Measurements from ENCODE around the gene B4GALNT4. TPM values are rescaled to one million over a fixed set of nuclear protein-coding genes. Genes with fewer than 3 reads are reported as not detected.
"Not testable (repeated sequence)": the region's sequence is repeated elsewhere in the genome, so short reads cannot be mapped to it uniquely, and the experiment has no call there.

Gene B4GALNT4
- total RNA-seq, 4 donors from 2014 or later, result 1.8 to 39.7 (median 19.9) TPM

- peaks cover 0 to 4% of the 10 kb centered on the region in 2 donors for H3K27me3 ChIP-seq
- no peaks in the 10 kb centered on the region for H3K9me3 ChIP-seq
- intact Hi-C loops (cut with DNase I; ENCODE audit: low total_unique reads), result no loop called here
- no peak overlapping the region for H3K27ac ChIP-seq
- H3K4me1 ChIP-seq, result no peaks in the 10 kb centered on the region
- H3K36me3 ChIP-seq, result no peaks in the 10 kb centered on the region
- peak in 1 of 2 donors; percentile 14 for DNase-seq
- TF ChIP-seq CTCF (IDR thresholded peaks at IDR 0.05) (no peak), POLR2A (IDR thresholded peaks at IDR 0.05) (no peak)
- H3K4me3 ChIP-seq, result no peak overlapping the region
These were observed 6.5 kb upstream of the B4GALNT4 start for GRCh38 chr11:362642-363442.

DNA sequence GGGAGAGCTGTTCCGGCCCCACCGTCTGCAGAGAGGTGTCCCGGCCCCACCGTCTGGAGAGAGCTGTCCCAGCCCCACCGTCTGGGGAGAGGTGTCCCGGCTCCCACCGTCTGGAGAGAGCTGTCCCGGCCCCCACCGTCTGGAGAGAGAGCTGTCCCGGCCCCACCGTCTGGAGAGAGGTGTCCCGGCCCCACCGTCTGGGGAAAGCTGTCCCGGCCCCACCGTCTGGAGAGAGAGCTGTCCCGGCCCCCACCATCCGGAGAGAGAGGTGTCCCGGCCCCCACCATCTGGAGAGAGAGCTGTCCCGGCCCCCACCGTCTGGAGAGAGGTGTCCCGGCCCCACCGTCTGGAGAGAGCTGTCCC is 5.9 kb upstream of the B4GALNT4 start:
- H3K27me3 ChIP-seq; H3K27ac ChIP-seq; H3K9me3 ChIP-seq; H3K4me1 ChIP-seq; H3K36me3 ChIP-seq; intact Hi-C loops (cut with DNase I; ENCODE audit: low total_unique reads); H3K4me3 ChIP-seq: not testable (repeated sequence)
- DNase-seq, result peak in 1 of 2 donors; percentile 4

- Histone ChIP-seq H3K4me3 (no peak overlapping the region), H3K27ac (no peak overlapping the region), H3K9me3 (no peaks in the 10 kb centered on the region), H3K4me1 (no peaks in the 10 kb centered on the region), H3K27me3 (peaks cover 0 to 4% of the 10 kb centered on the region in 2 donors), H3K36me3 (no peaks in the 10 kb centered on the region)
- peak in 1 of 2 donors; percentile 26 for DNase-seq
- intact Hi-C loops (cut with DNase I; ENCODE audit: low total_unique reads), result no loop called here
- TF ChIP-seq POLR2A (IDR thresholded peaks at IDR 0.05) (no peak), CTCF (IDR thresholded peaks at IDR 0.05) (peak in 1 of 4 experiments; percentile 8)
These were observed 5.1 kb upstream of the B4GALNT4 start for GRCh38 chr11:363948-364761.

- no peak for DNase-seq
- Histone ChIP-seq H3K27me3 (peaks cover 0 to 4% of the 10 kb centered on the region in 2 donors), H3K36me3 (no peaks in the 10 kb centered on the region), H3K4me3 (no peak overlapping the region), H3K27ac (no peak overlapping the region), H3K4me1 (no peaks in the 10 kb centered on the region), H3K9me3 (no peaks in the 10 kb centered on the region)
- TF ChIP-seq CTCF (IDR thresholded peaks at IDR 0.05), result no peak
- TF ChIP-seq POLR2A (IDR thresholded peaks at IDR 0.05), result no peak
- intact Hi-C loops (cut with DNase I; ENCODE audit: low total_unique reads), result loop anchor here (5.0 kb wide), 1 partner anchor 73 kb away; no protein-coding TSS in a partner anchor
These were observed 4.1 kb upstream of the B4GALNT4 start for GRCh38 chr11:364991-365725.

DNA sequence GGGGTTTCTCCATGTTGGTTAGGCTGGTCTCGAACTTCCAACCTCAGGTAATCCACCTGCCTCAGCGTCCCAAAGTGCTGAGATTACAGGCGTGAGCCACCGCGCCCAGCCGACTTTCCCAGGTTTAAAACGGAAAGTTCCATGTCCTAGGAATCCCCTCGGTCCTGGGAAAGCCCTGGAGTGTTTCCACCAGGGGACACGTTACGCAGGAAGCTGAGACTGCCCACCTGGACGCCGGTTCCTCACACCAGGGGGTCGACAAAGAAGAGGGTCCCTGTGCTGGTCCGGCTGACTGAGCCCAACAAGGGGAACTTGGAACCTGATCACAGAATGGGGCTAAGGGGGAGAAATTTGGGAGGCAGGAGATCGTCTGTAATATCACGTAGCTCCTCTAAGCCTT is 3.5 kb upstream of the B4GALNT4 start:
- TF ChIP-seq CTCF (IDR thresholded peaks at IDR 0.05) (no peak), POLR2A (IDR thresholded peaks at IDR 0.05) (no peak)

More for the DNA sequence above, 3.5 kb upstream of the B4GALNT4 start:
- no peaks in the 10 kb centered on the region for H3K4me1 ChIP-seq
- no peak overlapping the region for H3K27ac ChIP-seq
- intact Hi-C loops (cut with DNase I; ENCODE audit: low total_unique reads), result loop anchor here (5.0 kb wide), 1 partner anchor 74 kb away; no protein-coding TSS in a partner anchor
- no peak for DNase-seq
- no peak overlapping the region for H3K4me3 ChIP-seq
- H3K27me3 ChIP-seq, result peaks cover 0 to 4% of the 10 kb centered on the region in 2 donors
- H3K36me3 ChIP-seq, result no peaks in the 10 kb centered on the region
- H3K9me3 ChIP-seq, result no peaks in the 10 kb centered on the region

All from uterus (tissue), 4 donors.